ENCODE measurements around the gene VPS45.

VPS45 gene

DNA sequence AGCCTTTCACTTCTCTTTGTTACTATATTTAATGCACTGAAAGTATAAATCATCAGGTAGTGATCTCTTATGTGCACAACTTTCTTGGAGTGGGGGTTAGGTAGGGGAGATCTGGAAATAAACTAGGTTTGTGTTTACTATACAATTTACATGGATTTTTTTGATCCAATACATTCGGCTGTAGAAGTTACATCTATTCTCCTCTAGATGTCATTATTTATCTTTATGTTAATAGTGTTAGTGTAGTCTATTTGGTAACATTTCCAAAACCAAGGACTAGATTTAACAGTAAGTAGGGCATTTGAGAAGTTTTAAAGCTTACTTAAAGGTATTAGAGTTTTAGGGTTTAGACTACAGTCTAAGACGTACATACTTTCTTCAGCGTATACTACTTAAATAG is 5.4 kb downstream of the VPS45 start:
- no peak for DNase-seq
- H3K27ac ChIP-seq (ENCODE audit: low read length), result no peak overlapping the region
- H3K4me3 ChIP-seq (ENCODE audit: low read depth in 1 of 2, low read length in 2 of 2), result no peak overlapping the region
- H2AFZ ChIP-seq (ENCODE audit: low read depth, low read length), result no peak overlapping the region
- H3K27me3 ChIP-seq (ENCODE audit: insufficient read depth, low read length, poor library complexity), result no peaks in the 10 kb centered on the region
- peak; percentile 70 for TF ChIP-seq CTCF (IDR thresholded peaks at IDR 0.05; ENCODE audit: borderline replicate concordance, extremely low read depth, low read length, poor library complexity, severe bottlenecking)
- no peak for TF ChIP-seq EZH2 (IDR thresholded peaks at IDR 0.05; ENCODE audit: borderline replicate concordance, low read depth, low read length, severe bottlenecking)
- peaks cover 20% of the 10 kb centered on the region for H3K4me1 ChIP-seq (ENCODE audit: insufficient read depth, low read length)
- H3K79me2 ChIP-seq (ENCODE audit: insufficient read depth, low read length), result peaks cover 17% of the 10 kb centered on the region
- H3K4me2 ChIP-seq (ENCODE audit: insufficient read depth, low read length), result no peak overlapping the region
- H3K9ac ChIP-seq (ENCODE audit: low read depth, low read length), result no peak overlapping the region
- H4K20me1 ChIP-seq (ENCODE audit: insufficient read depth, low read length), result no peaks in the 10 kb centered on the region
- H3K9me3 ChIP-seq (ENCODE audit: insufficient read depth, low read length, severe bottlenecking), result no peaks in the 10 kb centered on the region
- H3K36me3 ChIP-seq (ENCODE audit: insufficient read depth, low read length), result peaks cover 48% of the 10 kb centered on the region
- ATAC-seq (ENCODE audit: insufficient read depth, low read depth), result peak; percentile 79

DNA sequence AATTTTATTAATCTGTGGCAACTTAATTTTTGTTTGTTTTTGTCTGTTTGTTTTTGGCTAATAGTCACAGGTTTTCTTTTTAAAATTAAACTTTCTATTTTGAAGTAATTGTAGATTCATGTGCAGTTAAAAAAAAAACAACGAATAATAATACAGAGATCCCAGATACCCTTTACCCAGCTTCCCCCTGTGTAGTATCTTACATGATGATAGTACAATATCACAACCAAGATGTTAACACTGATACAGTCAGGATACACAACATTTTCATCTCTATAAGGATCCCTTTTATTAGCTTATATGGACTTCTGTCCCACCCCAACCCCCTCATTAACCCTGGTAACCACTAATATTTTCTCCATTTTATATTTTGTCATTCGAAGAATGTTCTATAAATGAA is 5.9 kb downstream of the VPS45 start:
- ATAC-seq (ENCODE audit: insufficient read depth, low read depth) (no peak), DNase-seq (no peak)
- Histone ChIP-seq H3K9ac (ENCODE audit: low read depth, low read length) (no peak overlapping the region), H2AFZ (ENCODE audit: low read depth, low read length) (no peak overlapping the region), H3K4me3 (ENCODE audit: low read depth in 1 of 2, low read length in 2 of 2) (no peak overlapping the region), H4K20me1 (ENCODE audit: insufficient read depth, low read length) (no peaks in the 10 kb centered on the region), H3K79me2 (ENCODE audit: insufficient read depth, low read length) (peaks cover 12% of the 10 kb centered on the region), H3K4me2 (ENCODE audit: insufficient read depth, low read length) (no peak overlapping the region), H3K4me1 (ENCODE audit: insufficient read depth, low read length) (peaks cover 15% of the 10 kb centered on the region), H3K36me3 (ENCODE audit: insufficient read depth, low read length) (peaks cover 53% of the 10 kb centered on the region), H3K27ac (ENCODE audit: low read length) (no peak overlapping the region), H3K9me3 (ENCODE audit: insufficient read depth, low read length, severe bottlenecking) (no peaks in the 10 kb centered on the region), H3K27me3 (ENCODE audit: insufficient read depth, low read length, poor library complexity) (no peaks in the 10 kb centered on the region)
- no peak for TF ChIP-seq CTCF (IDR thresholded peaks at IDR 0.05; ENCODE audit: borderline replicate concordance, extremely low read depth, low read length, poor library complexity, severe bottlenecking)
- TF ChIP-seq EZH2 (IDR thresholded peaks at IDR 0.05; ENCODE audit: borderline replicate concordance, low read depth, low read length, severe bottlenecking), result no peak

DNA sequence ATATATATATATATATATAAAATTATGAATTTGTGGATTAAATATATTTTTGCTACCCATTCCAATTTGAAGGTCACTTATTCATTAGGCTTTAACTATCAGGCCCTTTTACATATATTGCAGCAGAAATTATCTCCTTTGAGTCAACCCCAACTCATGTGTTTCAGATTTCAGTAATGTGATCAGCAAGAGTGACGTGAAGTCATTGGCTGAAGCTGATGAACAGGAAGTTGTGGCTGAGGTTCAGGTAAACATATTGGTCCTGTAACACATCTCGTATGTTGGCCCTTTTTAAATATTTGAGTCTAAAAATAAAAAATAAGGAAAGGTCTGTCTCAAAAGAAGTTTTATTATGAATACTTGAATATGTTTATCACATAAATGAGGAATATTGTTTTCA is 8.5 kb downstream of the VPS45 start:
- no peak for ATAC-seq (ENCODE audit: insufficient read depth, low read depth)

More for the DNA sequence above, 8.5 kb downstream of the VPS45 start:
- H3K9me3 ChIP-seq (ENCODE audit: insufficient read depth, low read length, severe bottlenecking), result no peaks in the 10 kb centered on the region
- H3K36me3 ChIP-seq (ENCODE audit: insufficient read depth, low read length), result peaks cover 53% of the 10 kb centered on the region
- no peak overlapping the region for H3K4me3 ChIP-seq (ENCODE audit: low read depth in 1 of 2, low read length in 2 of 2)
- H3K4me1 ChIP-seq (ENCODE audit: insufficient read depth, low read length), result no peaks in the 10 kb centered on the region
- no peaks in the 10 kb centered on the region for H4K20me1 ChIP-seq (ENCODE audit: insufficient read depth, low read length)
- H2AFZ ChIP-seq (ENCODE audit: low read depth, low read length), result no peak overlapping the region
- no peak for DNase-seq
- H3K9ac ChIP-seq (ENCODE audit: low read depth, low read length), result no peak overlapping the region
- H3K4me2 ChIP-seq (ENCODE audit: insufficient read depth, low read length), result no peak overlapping the region
- no peaks in the 10 kb centered on the region for H3K27me3 ChIP-seq (ENCODE audit: insufficient read depth, low read length, poor library complexity)
- H3K27ac ChIP-seq (ENCODE audit: low read length), result no peak overlapping the region
- no peaks in the 10 kb centered on the region for H3K79me2 ChIP-seq (ENCODE audit: insufficient read depth, low read length)
- no peak for TF ChIP-seq EZH2 (IDR thresholded peaks at IDR 0.05; ENCODE audit: borderline replicate concordance, low read depth, low read length, severe bottlenecking)
- TF ChIP-seq CTCF (IDR thresholded peaks at IDR 0.05; ENCODE audit: borderline replicate concordance, extremely low read depth, low read length, poor library complexity, severe bottlenecking), result no peak
